ENCODE data around the gene RPE65.
A peak's percentile ranks its signal among the peaks of the same experiment; 100 is the strongest.
"Not testable (repeated sequence)": the region's sequence is repeated elsewhere in the genome, so short reads cannot be mapped to it uniquely, and the experiment has no call there.

Gene RPE65

GRCh38 chr1:68449901-68450300 lies at the start of gene RPE65:
Gene RPE65 (minus strand): TSS chr1:68449954. CDS start chr1:68449905, 49 bp downstream.
- intact Hi-C loops (cut with DNase I) = no loop called here
- no peak for DNase-seq

- no peak for DNase-seq
- intact Hi-C loops (cut with DNase I) = no loop called here
These were observed 47.6 kb upstream of the RPE65 start for GRCh38 chr1:68497358-68497698.

DNA sequence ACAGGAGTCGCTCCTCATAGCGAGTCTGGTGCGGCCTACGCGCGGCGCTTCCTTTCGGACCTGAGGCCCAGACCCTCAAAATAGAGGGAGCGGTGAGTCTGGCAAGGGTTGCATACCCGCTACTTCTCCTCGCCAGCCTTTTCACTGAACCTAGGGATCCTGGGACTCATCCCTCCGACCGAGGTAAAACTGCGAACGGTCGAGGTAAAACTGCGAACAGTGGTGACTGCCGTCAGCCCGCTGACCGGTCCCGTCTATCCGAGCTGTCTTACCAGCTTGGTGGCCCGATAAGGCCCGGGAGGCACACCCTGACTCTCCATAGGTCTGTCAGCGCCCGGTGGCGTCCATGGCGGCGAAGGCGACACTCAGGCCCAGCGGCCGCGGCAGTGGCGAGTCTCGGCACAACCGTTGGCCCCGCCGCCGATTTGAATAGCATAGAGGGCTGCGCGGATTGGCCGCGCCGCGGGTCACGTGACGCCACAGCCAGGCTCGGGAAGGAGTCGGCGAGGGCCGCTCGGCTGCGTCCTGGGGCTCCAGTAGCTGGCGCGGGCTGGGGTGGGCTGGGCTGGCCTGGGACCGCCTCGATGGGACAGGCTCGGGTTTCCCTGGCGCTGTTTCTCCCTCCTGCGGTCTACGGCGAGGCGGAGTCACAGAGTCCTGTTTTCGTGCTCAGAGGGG lies 47.1 kb upstream of the RPE65 start, which contains the start of gene DEPDC1:
DEPDC1 (minus strand) TSS at position 403 of the 678 bp plus-strand sequence; CDS start at position 320, 83 bp downstream.
- DNase-seq = peak; percentile 86 to 98 (median 92)
- intact Hi-C loops (cut with DNase I) = no loop called here

GRCh38 chr1:68495968-68496679 lies 46.4 kb upstream of the RPE65 start:
- no peak for DNase-seq
- intact Hi-C loops (cut with DNase I) = no loop called here

DNA sequence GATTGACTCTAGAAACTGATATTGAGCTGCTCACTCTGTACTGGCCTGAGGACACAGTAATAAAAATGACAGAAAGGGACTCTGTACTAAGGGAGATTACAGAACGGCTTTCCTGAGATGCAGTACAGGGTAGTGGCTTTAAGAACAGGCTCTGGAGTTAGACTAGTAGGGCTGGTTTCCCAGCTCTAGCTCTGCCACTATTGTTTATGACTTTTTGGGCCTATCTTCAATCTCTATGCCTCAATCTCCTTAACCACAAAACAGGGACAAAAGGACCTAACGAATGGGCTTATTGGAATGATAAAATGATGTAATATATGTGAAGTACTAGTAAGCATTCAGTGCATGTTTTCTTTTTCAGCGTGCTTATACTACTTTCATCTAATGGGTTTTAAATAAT lies 45.8 kb upstream of the RPE65 start:
- intact Hi-C loops (cut with DNase I) = no loop called here
- no peak for DNase-seq

GRCh38 chr1:68493193-68493592 lies 43.4 kb upstream of the RPE65 start:
- DNase-seq = no peak
- intact Hi-C loops (cut with DNase I) = no loop called here

DNA sequence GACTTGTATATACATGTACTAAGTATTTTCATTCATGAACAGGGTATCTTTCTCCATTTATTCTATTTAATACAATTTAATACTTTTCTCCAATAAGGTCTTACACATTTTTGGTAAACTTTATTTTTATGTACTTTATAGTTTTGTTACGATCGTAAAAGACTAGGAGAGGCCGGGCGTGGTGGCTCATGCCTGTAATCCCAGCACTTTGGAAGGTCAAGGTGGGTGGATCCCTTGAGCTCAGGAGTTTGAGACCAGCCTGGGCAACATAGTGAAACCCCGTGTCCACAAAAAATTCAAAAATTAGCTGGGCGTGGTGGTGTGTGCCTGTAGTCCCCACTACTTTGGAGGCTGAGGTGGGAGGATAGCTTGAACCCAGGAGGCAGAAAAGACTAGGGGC lies 42.5 kb upstream of the RPE65 start:
- intact Hi-C loops (cut with DNase I); DNase-seq: not testable (repeated sequence)

- intact Hi-C loops (cut with DNase I) = no loop called here
- no peak for DNase-seq
These were observed 40.4 kb upstream of the RPE65 start for GRCh38 chr1:68490046-68490651.

- intact Hi-C loops (cut with DNase I) = no loop called here
- DNase-seq = no peak
These were observed 35.8 kb upstream of the RPE65 start for GRCh38 chr1:68485431-68486022.

GRCh38 chr1:68484618-68485017 lies 34.9 kb upstream of the RPE65 start:
- DNase-seq = no peak
- intact Hi-C loops (cut with DNase I) = no loop called here

DNA sequence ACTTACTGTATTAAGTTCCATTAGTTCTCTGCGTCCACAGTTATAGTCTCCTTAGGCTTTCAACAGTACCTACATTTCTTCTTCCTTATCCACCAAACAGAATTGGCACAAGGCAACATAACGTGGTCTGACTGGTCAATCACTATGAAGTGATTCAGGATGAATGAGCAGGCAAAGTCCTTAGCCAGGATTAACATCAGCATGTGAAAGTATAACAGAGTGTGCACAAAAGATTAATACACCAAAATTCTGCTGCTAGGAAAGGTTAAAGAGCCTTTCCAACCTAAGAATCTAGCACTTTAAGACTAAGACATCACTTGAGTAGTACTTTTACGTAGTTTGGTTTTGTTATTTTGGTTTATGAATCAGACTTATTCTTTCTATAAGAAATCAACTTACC lies 31.3 kb upstream of the RPE65 start:
- intact Hi-C loops (cut with DNase I) = no loop called here
- no peak for DNase-seq

DNA sequence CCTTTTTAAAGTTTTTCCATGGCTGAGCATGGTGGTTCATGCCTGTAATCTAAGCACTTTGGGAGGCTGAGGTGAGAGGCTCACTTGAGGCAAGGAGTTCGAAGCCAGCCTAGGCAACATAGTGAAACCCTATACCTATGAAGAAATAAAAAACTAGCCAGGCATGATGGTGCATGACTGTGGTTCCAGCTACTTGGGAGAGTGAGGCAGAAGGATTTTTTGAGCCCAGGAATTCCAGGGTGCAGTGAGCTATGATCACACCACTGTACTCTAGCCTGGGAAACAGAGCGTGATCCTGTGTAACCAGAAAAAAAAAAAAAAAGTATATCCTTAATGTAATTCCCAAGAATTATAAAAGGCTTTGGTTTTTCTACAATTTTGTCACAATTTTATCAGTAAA lies 29.7 kb upstream of the RPE65 start:
- intact Hi-C loops (cut with DNase I) = no loop called here
- no peak for DNase-seq

- DNase-seq = no peak
- intact Hi-C loops (cut with DNase I) = no loop called here
These were observed 28.9 kb upstream of the RPE65 start for GRCh38 chr1:68478662-68479061.

DNA sequence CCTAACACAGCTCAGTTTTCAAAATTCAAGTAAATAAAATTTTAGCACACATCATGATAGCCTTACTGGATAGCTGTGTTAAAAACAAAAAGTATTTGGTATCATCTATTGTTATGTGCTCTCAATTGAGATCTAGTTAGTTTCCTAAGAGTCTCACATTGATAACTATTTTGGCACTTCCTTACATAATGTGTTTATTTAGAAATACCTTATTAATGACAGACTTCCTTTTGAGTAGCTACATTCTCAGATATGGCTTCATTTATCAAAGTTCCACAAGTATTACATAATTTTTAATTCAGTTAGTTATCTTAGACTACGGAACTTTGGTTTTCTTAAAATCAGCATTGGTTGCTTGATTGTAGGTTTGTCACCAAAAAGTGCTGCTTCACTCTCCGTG lies 26.9 kb upstream of the RPE65 start:
- intact Hi-C loops (cut with DNase I); DNase-seq: not testable (repeated sequence)

DNA sequence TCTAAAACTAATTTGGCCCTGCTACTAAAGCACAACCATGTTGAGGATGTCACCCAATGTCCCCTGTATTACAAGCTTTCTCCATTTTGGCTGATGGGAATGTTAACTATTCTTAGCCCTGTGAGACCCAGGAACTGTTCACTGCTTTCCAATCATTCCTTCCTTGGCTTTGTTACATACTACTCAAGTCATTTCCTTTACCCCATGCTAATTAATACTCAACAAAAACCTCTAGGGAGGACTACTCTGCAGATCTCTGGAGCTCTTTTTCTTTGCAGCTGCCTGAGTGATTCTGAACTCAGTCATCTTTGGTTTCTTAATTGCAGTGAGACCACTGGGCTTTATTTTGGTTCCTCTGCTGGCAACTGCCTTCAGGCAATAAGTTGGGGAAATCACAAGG lies 23.3 kb upstream of the RPE65 start:
- intact Hi-C loops (cut with DNase I) = no loop called here
- no peak for DNase-seq

DNA sequence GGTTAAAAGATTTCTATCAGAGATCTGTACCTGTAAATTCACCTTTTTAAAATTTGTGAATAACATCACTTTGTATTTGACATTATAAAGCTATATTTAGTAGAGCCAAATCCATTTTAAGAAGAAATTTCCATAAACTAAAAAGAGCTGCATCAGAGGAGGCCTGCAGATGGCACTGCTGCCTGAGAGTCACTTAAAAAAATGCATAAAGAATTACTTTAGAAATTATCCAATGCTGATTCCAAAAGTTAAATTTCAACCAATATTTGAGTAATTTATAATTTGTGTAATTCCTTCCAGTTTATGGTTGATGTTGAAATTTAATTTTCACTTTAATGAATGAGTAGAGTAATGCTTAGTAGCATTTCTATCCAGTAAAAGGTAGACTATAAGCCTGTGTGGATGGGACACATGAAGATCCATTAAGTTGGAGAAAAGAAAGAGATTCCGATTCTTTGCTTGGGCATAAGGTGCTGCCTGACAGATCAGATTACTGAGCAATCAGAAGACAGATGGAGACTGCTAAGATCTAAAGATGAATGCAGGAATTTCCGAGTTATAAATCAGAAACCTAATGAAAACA lies 20.7 kb upstream of the RPE65 start:
- DNase-seq = peak in 4 of 10 donors; percentile 7 to 75 (median 12)
- intact Hi-C loops (cut with DNase I) = no loop called here

GRCh38 chr1:68464891-68465290 lies 15.1 kb upstream of the RPE65 start:
- intact Hi-C loops (cut with DNase I) = no loop called here
- no peak for DNase-seq

GRCh38 chr1:68460935-68461334 lies 11.2 kb upstream of the RPE65 start:
- intact Hi-C loops (cut with DNase I) = no loop called here
- no peak for DNase-seq

DNA sequence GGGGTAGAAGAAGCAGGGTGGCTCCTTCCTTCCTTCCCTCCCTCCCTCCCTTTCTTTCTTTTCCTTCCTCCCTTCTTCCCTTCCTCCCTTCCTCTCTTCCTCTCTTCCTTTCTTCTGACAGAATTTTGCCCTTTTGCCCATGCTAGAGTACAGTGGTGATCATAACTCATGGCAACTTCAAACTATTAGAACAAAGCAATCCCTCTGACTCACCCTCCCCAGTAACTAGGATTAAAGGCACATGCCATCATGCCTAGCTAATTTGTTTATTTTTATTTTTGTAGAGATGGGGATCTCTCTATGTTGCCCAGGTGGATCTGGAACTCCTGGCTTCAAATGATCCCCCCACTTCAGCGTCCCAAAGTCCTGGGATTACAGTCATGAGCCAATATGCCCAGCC lies 10.0 kb upstream of the RPE65 start:
- DNase-seq = no peak
- intact Hi-C loops (cut with DNase I) = no loop called here

DNA sequence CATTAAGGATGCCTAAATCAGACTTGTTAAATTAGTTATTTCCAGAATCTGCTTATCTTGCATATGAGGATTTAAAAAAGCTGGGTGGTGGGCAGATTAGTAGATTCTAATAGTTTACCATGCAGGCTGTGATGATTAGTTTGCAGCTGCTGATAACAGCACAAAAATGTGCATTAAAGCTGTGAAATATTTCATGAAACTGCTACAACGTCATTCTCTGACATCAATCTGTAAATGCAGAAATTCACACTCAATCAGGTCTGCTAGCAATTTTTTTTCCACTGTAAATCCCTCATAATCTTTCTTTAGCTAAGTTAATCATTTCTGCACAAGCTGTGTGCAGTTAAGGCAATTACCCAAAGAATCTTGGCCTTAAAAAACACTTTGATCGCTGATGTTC lies 9.3 kb upstream of the RPE65 start:
- no peak for DNase-seq
- intact Hi-C loops (cut with DNase I) = no loop called here

- intact Hi-C loops (cut with DNase I) = no loop called here
- DNase-seq = no peak
These were observed 6.4 kb upstream of the RPE65 start for GRCh38 chr1:68456202-68456601.
